ENCODE measurements around the gene OCA2.
A peak's percentile ranks its signal among the peaks of the same experiment; 100 is the strongest.
"Not testable (repeated sequence)": the region's sequence is repeated elsewhere in the genome, so short reads cannot be mapped to it uniquely, and the experiment has no call there.

The OCA2 gene

DNA sequence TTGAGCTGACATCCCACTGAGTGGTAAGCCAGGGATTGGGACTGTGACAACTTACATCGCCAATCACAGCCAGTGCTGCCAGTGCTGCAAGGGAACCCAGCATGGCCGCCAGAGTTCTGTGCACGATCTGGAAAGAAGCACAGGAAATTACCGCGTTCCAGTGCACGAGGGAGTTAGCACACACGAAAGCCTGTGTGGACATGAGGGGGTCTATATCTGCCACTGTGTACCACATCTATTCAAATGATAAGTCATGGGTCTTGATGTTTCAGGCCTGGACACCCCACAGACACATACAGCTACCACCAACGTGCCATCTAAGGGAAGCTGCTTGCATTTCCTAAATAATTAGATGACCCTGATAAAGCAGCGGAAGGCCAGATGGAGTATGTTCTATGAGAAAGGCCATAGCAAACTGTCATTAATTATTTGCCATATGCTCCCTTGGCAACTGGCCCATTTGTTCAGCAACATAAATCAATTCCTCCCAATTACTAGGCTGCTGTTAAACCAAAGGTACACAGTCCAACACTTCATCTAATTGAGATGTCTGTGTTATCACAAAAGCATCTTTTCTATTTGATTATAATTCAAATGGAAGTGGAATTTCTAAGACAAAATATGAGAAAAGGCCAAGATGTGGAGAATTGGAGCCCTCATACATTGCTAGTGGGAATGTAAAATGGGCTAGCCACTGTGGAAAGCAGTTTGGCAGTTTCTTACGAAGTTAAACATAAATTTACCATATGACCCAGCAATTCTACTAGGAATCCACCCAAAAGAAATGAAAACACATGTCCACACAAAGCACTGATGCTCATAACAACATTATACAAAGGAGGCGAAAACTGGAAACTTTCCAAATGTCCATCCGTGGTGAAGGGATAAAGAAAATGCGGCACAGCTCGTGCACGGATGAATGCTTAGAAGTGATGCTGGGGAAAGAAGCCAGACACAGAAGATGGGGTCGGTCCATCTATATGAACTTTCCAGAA, 108.3 kb downstream of the OCA2 start:
- peak; percentile 77 for DNase-seq

DNA sequence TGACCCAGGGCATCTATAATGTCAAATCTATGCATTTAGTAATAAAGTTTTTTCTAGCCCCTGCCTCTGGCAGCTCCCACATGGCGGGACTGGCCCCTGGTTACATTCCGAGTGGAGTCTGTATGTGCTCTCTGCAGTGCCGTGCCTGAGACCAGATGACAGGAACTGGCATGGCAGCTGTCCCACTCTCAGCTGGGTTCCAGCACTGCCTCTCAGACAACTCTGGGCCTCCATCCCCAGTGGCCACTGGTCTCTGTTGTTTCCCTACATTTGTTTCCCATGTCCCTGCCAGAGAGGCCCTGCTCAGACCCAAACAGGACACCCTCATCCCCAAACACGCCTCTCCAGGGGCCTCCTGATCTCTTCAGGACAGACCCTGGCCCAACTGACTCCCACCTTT, 109.3 kb downstream of the OCA2 start:
- no peak for DNase-seq

DNA sequence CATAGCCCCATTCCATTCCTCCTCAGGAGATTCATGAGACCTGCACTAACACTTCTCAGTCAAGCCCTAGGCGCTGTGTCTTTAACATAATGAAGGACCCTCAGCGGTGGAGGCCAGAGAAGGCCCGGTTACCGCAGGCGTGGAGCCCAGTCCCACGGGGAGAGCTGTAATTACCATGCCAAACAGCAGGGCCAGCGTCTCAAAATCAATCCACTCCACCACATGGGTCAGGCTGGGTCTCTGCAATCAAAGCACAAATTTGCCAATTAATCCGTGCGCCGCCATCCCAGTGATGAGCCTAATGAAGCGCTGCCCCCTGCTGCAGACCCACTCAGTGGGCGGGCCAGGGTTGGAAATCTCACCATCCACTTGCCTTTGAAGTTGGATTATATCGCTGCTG, 109.7 kb downstream of the OCA2 start:
- no peak for DNase-seq

DNA sequence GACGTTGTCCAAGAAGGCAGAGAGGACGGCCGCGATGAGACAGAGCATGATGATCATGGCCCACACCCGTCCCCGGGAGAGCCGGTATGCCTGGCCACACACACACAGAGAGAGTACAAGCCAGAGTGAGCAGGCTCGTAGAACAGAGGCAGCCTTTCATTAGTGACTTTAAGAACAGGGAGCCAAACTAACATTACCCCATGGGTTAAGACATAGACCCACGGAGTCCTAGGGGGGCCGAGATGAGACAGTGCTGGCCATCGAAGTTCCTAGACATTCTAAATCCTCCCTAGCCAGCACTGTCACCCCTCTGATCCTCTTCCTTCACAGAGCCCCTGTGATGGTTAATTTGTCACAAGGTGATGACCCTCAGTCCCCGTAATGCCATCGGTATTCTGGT, 114.0 kb downstream of the OCA2 start:
- no peak for DNase-seq

DNA sequence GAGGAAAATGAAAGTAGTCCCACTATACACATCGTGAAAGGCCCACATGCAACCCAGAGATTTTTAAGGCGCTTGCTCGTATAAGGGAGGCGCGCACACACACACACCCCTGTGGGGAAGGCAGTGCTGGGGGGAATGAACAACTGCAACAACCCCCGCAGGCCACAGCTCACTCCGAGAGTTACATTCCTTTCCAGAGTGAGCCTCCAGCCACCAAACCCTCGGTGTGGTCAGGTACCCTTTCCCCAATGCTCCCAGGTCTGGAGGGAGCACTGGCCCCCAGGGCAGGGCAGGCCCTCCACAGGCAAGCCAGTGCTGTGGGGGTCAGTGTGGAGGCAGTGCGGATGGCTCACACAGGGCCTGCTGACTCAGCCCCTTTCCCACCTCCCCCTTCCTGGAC, 115.6 kb downstream of the OCA2 start:
- DNase-seq = no peak

DNA sequence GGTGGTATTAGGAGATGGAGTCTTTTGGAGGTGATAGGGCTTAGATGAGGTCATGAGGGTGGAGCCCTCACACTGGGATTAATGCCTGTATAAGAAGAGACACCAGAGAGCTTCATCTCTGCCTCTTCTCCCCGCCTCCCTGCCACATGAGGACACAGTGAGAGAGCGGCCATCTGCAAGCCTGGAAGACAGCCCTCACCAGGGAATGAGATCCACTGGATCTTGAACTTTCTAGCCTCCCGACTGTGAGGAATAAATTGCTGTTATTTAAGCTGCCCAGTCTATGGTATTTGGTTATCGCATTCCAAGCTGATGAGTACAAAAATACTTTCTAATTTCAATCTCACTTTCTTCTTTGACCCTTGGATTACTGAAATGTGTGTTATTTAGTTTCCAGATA, 121.4 kb downstream of the OCA2 start:
- no peak for DNase-seq

- DNase-seq = no peak
These were observed 125.2 kb downstream of the OCA2 start for GRCh38 chr15:27973886-27974285.

DNA sequence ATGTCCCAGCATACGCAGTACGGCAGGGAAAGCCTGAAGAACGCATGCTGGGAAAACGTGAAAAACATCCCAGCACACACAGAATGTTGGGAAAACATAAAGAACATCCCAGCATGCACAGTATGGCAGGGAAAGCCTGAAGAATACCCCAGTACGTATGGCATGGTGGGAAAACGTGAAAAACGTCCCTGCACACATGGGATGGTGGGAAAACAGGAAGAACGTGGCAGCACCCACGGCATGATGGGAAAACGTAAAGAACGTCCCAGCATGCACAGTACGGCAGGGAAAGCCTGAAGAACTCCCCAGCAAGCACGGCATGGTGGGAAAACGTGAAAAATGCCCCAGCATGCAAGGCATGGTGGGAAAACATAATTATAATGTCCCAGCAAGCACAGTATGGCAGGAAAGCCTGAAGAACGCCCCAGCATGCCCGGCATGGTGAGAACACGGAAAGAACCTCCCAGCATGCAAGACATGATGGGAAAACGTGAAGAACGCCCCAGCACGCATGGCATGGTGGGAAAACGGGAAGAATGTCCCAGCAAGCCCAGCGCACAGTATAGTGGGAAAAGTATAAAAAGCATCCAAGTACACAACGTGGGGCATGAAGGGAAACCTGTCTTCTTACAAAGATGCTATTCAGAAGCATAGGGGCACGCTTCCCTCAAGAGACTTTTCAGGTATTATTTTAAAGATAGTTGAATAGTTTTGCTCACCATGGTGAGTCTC, 128.3 kb downstream of the OCA2 start:
- no peak for DNase-seq

DNA sequence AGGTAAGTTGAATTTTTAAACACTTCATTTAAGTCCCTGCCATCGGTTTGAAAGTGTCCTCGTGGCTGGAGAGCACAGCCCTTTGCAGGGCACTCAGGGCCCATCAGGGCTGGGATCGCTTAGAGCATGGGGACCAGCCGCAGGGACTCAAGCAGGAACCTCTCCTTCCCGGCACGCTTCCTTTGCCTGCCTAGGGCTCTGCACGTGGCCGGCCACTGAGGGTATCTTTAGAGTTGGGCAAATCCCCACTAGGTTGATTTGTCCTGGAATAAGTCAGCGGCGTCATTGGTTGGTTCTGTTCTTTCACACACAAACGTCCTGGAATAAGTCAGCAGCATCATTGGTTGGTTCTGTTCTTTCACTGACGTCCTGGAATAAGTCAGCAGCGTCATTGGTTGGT, 131.6 kb downstream of the OCA2 start:
- DNase-seq = no peak

DNA sequence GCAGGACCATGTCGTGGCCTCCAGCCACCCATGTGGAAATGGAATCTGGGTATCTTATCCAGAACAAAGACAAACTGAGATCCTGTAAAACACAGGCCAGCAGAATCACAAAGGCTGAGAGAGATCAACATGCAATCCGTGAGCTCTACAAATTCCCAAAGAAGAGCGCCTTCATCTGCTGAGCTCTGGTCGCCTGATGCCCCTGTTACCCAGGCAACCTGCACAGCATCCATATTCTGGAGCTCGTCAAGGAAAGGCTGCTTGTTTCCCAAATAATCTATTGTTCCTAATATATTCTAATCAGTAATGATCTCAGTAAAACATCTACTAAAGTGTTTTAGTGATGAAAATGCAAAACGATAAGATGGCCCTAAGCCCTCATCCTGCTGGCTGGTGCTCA, 133.6 kb downstream of the OCA2 start:
- no peak for DNase-seq

DNA sequence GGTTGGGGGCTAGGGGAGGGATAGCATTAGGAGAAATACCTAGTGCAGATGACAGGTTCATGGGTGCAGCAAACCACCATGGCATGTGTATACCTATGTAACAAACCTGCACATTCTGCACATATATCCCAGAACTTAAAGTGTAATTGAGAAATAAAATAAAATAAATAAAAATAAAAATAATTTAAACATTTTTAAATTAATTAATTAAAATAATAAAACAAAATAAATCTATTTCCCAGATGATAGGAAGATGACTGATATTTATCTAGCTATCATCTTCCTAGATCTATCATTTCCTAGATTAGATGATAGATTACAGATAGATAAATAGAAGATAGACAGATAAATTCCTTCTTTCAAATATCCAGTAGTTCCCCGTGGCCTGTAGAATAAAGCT, 137.3 kb downstream of the OCA2 start:
- DNase-seq = no peak

DNA sequence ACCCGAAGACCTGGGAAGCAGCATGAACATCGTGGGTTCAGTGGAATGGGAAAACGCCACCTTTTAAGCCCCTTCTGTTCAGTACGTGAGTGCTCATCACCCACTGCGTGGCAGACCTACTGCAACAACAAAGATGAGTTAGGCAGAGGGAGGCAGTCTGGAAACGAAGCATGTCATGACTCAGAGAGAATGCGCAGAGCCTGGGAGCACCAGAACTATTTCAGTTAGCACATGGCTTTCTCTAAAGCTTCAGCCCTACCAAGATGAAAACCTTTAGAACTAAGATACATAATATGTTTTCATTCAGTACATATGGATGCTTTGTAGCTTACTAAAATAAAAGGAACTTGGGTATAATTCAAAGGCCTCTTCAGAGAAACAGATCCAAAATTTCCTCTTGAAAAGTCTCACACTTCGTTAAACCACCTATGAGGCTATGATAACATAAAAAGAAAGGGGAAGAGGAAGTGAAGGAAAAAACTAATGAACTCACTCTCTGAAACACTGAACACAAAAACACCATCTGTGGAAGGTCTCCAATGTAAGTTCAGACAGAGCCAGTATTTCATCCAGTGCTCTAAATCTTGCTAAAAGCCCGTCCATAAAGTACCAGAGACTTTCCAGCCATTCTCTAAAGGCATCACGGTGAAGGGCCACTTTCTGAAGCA, 140.1 kb downstream of the OCA2 start:
- DNase-seq = no peak

DNA sequence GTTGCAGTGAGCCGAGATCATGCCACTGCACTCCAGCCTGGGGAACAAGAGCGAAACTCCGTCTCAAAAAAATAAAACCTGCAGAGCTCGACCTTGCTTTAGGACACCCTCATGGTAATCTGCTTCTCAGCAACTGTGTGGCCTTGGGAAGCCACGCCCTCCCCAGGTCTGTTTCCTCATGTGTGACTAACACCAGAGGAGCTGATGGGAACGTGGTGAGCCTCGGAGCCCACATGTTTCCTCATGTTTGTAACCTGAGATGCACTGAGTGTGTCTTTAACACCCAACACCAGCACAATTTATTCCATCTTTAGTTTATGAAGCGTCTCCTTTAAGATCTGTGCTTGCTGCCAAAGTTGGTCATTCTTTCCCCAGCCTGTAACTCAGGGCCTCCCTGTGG, 142.8 kb downstream of the OCA2 start:
- DNase-seq = no peak

DNA sequence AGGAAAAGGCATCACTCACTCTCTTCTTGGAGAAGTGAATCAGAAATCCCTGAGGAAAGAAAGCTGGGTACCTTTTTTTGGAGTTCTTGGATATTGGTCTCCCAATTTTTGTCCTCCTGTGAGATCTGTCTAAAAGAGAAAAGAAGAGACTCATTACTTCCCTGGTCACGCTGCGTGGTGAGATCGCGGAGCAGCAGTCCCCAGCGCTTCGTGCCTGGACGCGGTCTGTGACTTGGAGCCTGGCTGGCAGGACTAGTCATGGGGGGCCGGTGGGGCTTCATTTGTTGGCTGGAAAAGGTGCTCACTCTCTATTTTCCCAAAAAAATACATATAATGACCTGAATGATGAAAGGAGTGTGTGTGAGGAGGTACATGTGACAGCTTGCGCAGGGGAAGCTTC, 144.0 kb downstream of the OCA2 start:
- DNase-seq = no peak

- not testable (repeated sequence) for DNase-seq
These were observed 146.5 kb downstream of the OCA2 start for GRCh38 chr15:27952593-27952992.

GRCh38 chr15:27951191-27951890, 147.8 kb downstream of the OCA2 start:
- DNase-seq = no peak

GRCh38 chr15:27949089-27949488, 150.0 kb downstream of the OCA2 start:
- DNase-seq = no peak

GRCh38 chr15:27939246-27939645, 159.9 kb downstream of the OCA2 start:
- no peak for DNase-seq

- DNase-seq = no peak
These were observed 161.3 kb downstream of the OCA2 start for GRCh38 chr15:27937851-27938250.

DNA sequence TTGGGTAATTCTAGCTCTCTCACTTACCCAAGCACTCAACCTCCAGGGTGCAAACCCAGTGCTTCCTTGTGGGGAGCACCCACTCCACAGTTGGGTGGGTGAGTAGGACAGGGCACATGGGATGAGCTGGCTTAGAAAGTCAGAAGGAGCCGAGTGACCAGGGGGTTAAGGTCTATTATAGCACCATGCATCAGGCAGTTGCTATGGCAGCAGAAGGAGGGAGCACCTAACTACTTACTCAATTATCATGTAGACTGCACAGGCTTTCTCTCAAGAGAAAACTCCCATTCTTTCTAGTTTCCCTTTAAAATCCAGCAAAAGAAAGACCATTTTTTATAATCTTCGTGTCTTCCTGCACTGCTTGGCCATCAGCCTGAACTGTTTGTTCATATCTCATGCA, 163.0 kb downstream of the OCA2 start:
- no peak for DNase-seq

- DNase-seq = no peak
These were observed 163.8 kb downstream of the OCA2 start for GRCh38 chr15:27935328-27935727.

DNA sequence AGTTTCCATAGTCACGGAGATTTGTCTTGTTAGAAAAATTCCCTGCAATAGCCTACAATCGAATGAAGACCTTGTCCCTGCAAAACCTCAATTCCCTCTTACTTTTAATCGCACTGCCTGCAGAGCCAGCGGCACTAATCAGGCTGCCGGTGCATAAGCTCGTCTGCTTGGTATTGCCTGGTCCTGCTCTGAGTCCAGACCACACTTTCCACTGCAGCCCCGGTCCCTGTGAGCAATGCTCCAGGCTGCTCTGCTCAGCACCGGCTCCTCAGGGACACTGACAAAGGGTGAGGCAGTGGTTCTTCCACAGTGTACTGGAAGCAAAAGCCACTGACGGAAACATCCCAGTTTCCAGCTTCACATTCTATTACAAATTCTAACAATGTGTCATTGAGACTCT, 164.3 kb downstream of the OCA2 start:
- no peak for DNase-seq

DNA sequence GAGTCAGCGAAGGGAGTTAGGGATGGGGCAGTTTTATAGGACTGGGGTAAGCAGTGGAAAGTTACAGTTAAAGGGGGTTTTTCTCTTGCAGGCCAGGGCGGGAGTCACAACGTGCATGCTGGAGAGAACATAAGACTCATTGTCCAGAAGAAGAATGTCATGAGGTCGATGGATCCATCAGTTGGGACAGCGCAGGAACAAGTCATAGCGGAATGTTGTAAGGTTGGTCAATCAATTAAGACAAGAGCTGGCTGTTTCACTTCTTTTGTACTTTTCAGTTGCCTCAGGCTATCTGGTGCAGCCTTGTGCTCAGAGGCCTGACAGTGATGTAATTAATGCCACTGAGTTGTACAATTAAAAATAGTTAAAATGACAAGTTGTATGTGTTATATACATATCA, 165.6 kb downstream of the OCA2 start:
- no peak for DNase-seq
